Stimulated activated CD8-positive, alpha-beta memory T cell treated with anti-CD3 and anti-CD28 coated beads, Interleukin-4, amount 100 ng/mL, for 4 hours (primary cell): ENCODE measurements around the gene IGFBP7.

Experiments
- DNase-seq, 2 donors: peaks; one replicate each; pipeline ENCODE4 v3.0.0-alpha.2; 2020; ENCODE audit warnings: low read depth in 2 of 2, low spot score in 1 of 2

Gene IGFBP7

DNA sequence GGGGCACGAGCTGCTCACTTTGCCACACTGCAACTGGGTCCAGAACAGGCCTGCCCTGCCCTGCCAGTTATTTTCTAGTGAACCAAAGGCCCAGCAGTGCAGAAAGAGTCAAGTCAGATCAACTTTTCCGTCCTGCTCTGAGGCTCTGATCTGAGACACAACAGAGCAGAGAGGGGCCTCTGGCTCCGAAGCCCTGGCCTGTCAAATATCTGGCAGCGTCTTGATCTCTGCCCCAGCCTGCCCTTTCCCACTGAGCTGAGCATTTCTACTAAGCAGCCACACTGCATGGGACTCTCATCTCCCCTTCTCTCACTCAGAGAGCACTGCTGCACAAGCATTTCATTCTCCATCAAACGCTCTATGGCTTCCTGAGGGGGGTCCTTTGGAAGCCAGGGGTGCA, 11.8 kb downstream of the IGFBP7 start:
- no peak for DNase-seq

DNA sequence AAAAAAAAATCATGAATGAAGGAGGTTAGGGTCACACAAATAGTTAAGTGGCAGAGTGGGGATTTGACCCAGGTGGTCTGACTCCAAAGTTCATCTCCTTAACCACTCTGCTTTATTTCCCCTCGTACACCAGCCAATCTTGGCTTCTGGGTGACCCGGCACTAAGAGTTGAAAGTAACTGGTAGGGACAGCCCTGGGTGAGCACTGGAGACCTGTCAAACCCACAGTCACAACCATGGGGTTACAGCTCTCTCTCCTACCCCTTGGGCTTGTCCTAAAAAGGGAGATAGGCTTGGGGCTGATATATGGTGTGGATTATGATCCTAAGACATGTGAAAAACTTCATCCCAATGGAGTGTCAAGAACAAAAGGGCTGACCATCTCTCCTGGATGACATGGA, 12.5 kb downstream of the IGFBP7 start:
- DNase-seq: no peak

DNA sequence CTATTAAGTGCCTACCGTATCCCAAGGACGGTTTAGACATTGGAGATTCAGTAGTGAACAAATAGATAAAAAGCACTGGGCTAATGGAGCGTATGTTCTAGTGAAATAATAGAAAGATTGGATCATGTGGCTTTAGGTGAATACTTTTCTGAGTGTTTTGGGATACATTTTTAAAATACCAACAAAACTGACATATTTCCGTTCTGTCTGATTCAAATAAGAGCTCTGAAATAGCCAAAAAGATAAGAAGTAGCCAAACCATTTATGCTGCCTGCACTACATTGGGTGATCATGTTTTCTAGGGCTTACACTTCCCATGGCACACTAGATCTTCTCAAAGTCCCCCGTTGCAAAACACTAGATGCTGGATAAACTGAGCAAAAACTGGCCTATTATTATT, 14.2 kb downstream of the IGFBP7 start:
- no peak for DNase-seq

DNA sequence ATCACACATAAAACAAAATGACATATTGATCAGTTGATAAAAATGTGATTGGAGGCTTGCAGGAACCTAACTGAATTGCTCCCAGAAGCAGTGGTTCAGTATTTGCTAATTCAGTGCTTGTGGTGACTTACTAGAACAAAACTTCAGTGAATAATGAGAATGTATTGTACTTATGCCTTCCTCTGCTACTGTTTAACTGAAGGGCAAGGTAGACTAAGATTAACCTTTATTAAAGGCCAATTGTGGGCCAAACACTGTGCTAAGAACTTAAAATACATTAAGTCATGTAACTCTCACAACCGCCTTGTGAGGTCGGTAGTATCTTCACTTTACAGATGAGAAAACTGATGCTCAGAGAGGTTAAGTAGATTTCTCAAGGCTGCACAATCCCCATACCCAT, 14.9 kb downstream of the IGFBP7 start:
- no peak for DNase-seq

DNA sequence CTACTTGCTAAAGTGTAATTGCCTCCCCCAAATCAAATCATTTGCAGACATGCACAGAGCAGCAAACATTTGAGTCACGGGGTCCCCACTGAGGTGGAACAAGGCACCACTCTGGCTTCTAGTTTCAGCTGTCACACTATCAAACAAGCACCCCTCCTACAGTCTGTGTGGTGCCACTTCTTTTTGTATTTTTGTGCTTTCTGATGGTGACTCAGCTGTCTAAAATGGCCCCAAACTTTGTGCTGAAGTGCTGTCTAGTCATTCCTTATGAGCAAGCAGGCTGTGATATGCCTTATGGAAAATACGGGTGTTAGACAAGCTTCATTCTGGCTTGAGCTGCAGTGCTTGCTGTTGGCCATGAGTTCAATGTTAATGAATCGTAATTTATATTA, 15.4 kb downstream of the IGFBP7 start:
- no peak for DNase-seq

DNA sequence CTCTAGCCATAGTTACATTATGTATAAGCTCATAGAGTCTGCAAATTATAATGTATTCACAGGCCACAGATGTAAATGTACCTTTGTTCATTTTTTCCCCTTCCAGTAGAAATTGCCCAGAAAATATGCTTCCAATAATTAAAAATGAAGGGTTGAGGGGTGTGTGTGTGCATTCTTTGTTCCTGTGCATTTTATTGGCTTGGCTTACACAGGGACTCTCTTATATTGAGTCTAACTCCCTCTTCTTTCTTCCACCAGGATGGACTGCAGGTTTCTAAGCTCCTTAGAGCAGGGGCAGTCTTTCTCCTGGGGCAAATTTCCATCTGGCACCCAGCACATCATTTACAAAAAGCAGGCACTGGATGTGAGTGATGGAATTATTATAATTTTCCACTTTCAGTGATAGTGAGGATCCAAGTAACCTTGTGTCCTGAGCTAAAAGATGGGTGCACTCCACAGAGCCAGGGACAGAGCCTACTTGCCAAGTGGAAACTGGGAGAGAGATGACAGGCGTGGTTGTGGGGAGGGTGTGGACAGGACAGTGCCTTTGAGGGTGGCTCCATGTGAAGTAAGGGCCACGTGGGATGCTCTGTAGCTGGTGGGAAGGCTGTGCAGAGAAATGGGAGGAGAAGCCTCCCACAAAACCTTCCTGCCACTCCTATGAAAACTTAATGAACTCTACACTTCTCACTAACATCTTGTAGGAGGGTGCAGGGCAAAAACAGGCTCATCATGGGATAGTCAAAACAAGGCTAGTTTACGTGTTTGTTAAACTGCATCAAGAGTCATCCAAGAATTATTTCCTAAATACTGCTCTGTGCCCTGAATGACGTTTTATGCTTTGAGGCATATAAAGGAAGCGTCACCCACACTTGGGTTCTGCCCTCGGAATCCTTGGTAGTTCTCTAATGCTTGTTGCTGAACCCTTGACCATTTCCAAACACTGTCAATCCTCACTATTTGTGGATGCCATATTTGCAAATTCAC, 16.0 kb downstream of the IGFBP7 start:
- no peak for DNase-seq

DNA sequence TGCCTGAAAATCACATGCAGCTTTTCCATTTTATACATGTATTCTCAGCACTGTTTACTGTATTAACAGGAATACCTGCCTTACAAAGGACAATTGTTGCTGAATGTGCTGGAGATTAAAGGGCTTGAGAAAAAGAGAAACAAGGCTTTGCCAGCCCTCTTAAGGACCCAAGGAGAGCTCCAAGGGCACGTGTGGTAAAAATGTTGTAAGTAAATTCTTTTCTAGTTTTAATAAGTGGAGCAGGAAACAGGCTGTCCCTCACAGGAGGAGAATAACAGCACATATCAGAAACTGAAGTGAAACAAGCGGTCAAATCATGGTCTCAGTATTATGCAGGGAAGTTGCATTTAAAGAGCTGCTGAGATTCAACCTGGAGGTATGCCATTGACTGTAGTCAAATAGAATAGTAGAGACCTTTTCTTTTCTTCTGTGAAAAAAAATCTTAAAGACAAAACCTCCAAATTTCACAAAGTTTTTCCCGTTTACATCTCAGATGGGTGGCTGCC, 18.5 kb downstream of the IGFBP7 start:
- DNase-seq: no peak

DNA sequence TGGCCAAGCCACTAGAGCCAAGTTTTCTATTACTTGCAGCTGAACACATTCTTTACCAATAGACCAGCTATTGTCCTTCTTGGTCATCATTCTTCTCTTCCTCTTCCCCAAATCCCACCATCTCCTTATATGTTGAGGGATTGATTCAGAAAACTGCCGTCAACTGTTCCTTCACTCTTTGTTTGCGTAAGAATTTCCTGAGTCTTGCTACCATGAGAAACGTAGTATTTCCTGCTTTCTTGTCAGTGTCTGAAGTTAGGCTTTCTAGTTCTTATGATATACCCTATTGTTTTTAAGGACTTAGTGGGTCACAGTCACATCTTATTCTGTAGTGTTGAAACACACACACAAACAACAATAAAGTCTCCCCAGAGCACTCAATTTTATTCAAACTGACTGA, 20.1 kb downstream of the IGFBP7 start:
- no peak for DNase-seq

DNA sequence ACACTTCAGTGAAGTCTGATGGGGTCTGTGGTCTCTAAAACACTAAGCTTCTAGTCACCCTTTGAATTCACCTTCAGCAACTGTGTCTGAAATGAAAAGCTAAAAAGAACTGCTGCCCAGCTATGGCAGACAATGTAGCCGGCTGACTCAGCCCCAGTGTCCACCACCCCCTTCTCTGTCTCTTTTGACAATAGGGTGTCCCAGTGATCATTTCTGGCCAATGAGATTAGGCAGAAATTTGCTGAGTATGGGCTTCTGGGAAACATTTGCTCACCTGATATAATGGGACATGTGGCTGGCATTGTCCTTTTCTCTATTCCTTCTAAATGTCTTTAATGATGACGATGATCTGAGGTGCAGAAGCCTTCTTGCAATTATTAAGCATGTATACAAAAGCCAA, 20.6 kb downstream of the IGFBP7 start:
- DNase-seq: no peak

DNA sequence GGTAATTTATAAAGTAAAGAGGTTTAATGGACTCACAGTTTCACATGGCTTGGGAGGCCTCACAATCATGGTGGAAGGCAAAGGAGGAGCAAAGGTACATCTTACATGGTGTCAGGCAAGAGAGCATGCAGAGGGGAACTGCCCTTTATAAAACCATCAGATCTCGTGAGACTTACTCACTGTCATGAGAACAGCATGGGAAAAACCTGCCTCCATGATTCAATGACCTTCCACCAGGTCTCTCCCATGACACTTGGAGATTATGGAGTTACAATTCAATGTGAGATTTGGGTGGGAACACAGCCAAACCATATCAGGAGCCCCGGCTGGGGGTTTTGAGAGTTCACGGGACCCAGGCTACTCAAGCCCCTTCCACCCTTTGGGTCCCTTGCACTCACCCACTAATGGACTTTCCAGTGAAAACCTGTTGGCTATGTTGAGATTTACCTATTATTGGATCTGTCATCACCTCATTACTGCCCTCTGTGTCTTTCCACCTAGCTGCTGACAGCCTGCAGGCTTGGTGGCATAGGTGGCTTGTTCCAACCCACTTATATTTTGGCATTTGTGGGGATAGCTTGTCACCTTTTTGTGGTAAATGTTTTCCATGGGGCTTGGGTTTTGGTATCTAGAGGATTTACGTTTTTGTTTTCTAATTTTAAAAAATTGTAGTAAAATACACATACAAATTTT, 24.0 kb downstream of the IGFBP7 start:
- DNase-seq: no peak

DNA sequence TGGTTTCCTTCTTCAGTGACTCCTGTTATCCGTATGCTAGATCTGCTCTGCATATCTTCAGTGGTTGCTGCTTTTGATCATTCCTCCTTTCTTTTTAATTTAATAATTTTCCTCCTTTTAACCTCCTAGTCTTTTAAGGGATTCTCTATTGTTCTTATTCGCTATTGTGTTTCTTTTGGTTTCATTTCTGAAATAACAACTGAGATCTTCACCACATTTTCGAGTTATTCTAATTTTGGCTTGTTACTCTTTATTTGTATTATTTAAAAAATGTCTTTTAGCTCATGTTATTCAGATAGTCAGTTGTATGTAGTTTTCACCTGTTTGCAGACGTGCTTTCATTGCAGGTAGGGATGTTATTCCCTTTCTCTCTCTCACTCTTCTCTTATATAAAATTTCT, 24.9 kb downstream of the IGFBP7 start:
- no peak for DNase-seq

DNA sequence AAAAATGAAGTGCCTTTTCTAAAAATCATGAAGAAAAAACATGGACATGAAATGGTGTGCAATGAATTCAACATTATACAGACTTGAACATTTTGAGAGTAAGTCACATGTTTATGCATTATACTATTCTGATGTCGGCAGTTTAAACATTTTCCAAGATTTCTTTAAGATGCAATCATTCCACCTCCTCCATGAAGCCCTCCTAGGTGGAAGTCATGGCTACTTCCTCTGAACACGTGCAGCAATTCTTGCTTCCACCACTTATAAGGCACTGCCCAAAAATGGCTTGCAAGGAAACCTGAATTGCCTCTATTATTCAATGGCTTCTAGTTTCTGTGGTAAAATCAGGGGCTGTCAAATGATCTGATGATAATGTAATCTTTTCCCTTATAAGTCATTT, 25.8 kb downstream of the IGFBP7 start:
- no peak for DNase-seq

DNA sequence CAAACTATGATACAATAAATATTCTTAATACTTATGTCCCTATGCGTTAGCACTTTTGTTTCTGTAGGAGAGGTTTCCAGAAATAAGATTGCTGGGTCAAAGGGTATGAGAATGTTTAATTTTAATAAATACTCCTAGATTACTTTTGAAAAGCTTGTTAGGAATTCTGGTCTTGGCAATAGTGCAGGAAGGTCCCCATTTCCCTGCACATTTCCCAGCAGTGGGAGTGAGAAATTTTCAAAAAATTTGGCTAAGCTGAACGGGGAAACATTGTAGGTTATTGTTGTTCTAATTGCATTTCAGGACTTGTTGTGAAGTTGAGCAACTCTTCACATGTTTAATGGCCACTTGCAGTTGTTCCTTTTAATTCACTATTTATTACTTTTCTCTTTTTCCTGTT, 27.1 kb downstream of the IGFBP7 start:
- no peak for DNase-seq

DNA sequence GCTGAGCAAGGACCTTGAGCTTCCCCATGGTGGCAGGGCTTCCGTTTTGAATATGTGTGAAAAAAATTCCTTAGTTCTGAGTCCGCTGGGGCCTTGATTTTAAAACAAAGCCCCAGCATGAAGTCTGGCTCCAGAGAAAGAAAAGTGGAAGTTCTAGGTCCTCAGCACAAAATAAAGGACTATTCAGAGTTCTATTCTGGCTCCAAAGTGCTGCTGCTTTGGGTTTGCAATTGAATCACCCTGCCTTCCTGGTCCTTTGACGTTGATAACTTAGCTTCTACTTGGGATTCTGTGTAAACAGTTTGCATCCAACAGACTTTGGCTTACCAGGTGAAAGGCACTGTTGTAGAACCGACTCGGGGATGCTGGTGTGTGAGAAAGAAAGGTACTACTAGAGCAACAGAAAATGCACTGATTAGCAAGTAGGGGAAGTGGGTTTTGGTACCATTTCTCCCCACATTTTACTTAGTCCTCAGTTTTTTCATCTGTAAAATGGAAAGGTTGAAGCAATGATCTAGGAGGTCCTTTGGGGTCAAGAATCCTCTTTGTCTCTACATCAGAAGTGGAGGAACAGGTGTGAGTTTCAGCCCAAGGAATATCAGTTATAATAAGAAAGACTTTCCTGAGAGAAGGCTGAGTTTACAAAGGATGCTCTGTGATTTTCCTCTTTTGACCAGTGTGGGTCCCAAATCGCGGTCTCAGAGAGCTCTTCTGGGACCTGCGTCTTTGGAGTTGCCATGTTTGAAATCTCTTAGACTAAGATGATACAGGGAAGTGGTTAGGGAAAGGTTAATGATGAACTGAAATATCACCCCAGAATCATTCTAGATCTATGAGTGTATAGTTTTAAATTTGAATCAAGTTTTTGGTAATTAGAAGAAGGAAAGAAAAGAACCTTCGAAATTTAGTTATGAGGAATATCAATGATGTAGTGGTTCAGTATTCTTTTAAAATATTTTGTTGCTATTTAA, 28.2 kb downstream of the IGFBP7 start:
- DNase-seq: no peak

DNA sequence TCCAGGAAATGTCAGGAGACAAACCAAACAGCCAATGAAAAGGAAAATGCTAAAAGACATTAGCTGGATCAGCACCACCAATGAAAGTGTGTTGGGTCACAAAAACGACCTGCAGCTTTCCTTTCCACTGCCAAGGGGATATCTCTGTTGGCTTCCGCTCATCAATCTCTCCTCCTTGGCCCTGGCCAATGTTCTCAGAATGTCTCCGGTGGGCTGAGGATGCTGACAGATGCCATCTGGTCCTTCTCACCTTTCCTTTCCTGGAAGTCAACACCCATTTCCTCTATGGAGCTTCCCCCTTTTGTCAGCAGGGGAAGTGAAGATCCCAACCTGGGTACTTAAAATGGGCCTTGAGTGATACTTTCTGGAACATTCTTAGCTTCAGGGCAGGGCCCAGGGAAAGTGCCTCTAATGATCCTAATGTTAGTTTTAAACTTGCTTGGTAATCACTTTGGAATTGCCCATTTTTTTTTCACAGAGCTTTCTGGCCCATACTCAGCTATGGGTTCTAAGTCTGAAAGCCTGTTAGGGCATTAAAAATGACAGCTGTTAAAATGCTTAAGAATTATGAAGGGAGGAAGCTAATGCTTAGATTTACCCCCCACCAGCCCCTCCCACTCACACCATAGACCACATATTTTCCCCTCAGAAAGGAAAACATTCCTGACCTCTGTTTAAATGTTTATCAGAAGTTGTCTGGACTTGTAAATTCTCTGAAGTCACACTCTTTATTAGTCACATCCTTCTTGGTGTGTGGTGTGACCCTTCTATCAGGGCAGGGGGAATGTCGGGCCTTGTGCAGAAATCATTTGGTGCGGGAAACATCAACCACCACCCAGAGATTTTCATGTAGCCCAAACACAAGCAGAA, 29.2 kb downstream of the IGFBP7 start:
- no peak for DNase-seq

DNA sequence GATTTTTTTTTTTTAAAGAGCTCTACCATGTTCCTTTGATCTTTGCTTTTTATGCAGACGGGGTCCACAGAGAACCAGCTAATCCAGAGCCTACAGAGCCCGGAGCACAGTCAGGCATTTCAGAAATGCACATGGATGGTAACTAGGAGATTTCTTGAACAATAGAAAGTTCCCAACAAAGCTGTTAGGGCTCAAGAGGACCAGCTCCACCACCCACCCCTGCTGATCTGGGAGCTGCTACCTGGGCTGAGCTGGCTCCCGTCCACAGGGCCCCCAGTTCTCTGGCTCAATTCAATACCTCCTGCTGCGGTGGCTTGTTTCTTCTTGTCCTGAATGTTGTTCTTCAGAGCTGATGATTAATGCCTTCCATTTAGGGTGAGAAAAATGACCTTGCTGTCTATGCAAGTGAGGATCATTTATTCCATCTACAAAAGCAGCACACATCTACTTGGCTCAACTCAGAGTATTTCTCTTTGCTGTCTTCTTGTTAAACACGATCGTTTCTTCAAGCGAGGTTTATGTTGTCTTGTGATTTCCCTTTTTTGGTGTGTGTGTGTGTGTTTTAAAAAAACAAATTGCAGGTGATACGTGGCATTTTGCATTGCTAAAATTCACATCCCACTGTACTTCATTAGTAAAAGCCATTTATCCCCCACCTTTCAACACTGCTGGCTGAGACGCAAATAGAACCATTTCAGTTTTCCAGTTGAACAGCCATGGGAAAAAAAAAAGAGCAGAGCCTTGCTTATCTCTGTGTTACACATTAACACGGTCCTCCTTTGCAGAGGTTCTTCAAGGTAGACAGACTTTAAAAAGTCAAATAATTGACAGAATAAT, 31.3 kb downstream of the IGFBP7 start:
- no peak for DNase-seq

DNA sequence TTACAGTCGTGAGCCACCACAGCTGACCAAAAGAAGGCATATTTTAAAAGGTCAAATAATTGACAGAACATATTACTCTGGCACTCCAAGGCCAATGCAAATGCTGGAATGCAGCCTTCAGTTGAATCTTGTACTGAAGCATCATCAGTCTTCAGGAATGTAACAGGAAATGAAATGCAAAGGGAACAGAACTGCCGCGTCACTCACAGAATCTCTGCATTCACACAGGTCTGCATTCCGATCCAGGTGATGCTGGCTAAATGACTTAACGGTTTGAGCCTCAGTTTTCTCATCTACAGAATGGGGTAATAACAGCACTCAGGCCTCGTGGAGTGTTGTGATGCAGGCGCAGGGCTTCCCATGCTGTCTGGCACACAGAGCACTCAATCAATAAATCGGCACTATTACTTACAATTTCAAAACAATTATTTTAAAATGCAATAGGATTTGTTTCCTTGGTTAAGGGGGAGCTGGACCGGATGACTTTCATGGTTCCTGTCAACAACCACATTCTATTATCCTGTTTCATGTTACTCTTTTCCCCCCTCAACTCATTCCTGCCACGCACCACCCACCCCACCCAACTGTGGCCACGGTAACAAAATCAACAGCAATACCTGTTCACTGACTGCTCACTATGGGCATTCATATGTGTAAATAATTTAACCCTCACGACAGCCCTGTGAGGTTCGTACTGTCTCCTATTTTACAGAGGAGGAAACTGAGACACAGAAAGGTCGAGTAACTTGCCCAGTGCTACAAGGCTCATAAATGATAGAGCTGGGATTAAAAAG, 32.4 kb downstream of the IGFBP7 start:
- DNase-seq: no peak

DNA sequence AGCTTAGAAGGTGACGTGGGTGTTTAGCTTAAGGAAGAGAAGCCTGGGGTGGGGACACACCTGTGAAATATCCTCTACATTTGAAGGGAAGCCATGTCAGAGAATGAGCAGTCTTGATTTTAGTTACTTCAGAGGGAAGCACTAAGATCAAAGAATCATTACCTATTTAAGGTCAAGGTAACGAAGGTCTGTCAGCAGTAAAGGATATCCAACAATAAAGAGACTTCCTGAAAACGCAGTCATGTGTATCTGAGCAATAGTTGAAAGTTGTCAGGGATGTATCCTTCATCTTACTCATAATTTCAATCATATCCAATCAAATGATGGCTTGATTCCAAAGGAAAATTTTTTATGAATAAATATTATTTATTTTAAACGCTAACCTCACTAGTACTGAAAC, 33.5 kb downstream of the IGFBP7 start:
- DNase-seq: no peak

DNA sequence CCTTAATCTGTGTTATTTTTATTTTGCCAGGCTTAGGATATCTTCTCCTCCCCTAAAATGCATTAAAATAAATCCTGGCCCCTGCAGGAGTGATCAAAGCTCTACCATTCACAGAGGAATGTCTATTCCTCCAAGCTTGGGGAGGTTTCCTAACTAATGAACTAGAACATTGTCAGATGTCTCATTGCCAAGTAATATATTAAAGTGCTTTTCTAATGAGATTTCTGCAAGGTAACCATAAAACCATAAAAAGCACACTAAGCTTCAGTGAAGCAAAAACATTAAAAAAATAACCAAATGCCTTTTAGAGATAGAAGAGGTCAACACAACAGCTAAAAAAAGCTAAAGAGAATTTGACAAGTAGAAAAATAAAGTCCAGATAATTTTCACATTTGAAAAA, 34.8 kb downstream of the IGFBP7 start:
- no peak for DNase-seq
